ENCODE results near the gene HERC2.

Gene HERC2

GRCh38 chr15:28107904-28108275 lies 214.1 kb downstream of the HERC2 start:
- DNase-seq: no peak

- no peak for DNase-seq
Measured at GRCh38 chr15:28107111-28107903, 214.7 kb downstream of the HERC2 start.

GRCh38 chr15:28106294-28107110 lies 215.5 kb downstream of the HERC2 start:
- no peak for DNase-seq

- DNase-seq: no peak
Measured at GRCh38 chr15:28105793-28106192, 216.2 kb downstream of the HERC2 start.

GRCh38 chr15:28105224-28105791 lies 216.7 kb downstream of the HERC2 start:
- no peak for DNase-seq

- no peak for DNase-seq
Measured at GRCh38 chr15:28104326-28104725, 217.7 kb downstream of the HERC2 start.

- DNase-seq: no peak
Measured at GRCh38 chr15:28103831-28104230, 218.1 kb downstream of the HERC2 start.

GRCh38 chr15:28101983-28102441 lies 220.0 kb downstream of the HERC2 start:
- no peak for DNase-seq

- DNase-seq: no peak
Measured at GRCh38 chr15:28101201-28101600, 220.8 kb downstream of the HERC2 start.

- no peak for DNase-seq
Measured at GRCh38 chr15:28100516-28101195, 221.3 kb downstream of the HERC2 start.

GRCh38 chr15:28099555-28100140 lies 222.3 kb downstream of the HERC2 start:
- DNase-seq: no peak

GRCh38 chr15:28098766-28099554 lies 223.0 kb downstream of the HERC2 start, which contains the start of gene OCA2:
Gene OCA2 (minus strand): TSS chr15:28099315. CDS start chr15:28081874, 17,441 bp downstream.
- DNase-seq: no peak

- DNase-seq: peak; percentile 12
Measured at GRCh38 chr15:28098360-28098765, 223.6 kb downstream of the HERC2 start.

GRCh38 chr15:28097656-28098359 lies 224.2 kb downstream of the HERC2 start:
- no peak for DNase-seq

GRCh38 chr15:28096670-28097431 lies 225.1 kb downstream of the HERC2 start:
- no peak for DNase-seq

- no peak for DNase-seq
Measured at GRCh38 chr15:28096411-28096669, 225.6 kb downstream of the HERC2 start.

GRCh38 chr15:28094732-28095521 lies 227.1 kb downstream of the HERC2 start:
- no peak for DNase-seq

- DNase-seq: no peak
Measured at GRCh38 chr15:28093752-28094535, 228.0 kb downstream of the HERC2 start.

GRCh38 chr15:28091313-28091712 lies 230.7 kb downstream of the HERC2 start:
- no peak for DNase-seq
